Activated CD4-positive, CD25-positive, alpha-beta regulatory T cell treated with anti-CD3 and anti-CD28 coated beads, Interleukin-2, amount 50 U/mL, for 16 hours (primary cell): ENCODE data around the gene OBP2B.
"Not testable (repeated sequence)": the region's sequence is repeated elsewhere in the genome, so short reads cannot be mapped to it uniquely, and the experiment has no call there.

Experiments used
- DNase-seq: peaks from one replicate; pipeline ENCODE4 v3.0.0-alpha.2; 2020; ENCODE audit warnings: low read depth, low spot score

OBP2B gene

DNA sequence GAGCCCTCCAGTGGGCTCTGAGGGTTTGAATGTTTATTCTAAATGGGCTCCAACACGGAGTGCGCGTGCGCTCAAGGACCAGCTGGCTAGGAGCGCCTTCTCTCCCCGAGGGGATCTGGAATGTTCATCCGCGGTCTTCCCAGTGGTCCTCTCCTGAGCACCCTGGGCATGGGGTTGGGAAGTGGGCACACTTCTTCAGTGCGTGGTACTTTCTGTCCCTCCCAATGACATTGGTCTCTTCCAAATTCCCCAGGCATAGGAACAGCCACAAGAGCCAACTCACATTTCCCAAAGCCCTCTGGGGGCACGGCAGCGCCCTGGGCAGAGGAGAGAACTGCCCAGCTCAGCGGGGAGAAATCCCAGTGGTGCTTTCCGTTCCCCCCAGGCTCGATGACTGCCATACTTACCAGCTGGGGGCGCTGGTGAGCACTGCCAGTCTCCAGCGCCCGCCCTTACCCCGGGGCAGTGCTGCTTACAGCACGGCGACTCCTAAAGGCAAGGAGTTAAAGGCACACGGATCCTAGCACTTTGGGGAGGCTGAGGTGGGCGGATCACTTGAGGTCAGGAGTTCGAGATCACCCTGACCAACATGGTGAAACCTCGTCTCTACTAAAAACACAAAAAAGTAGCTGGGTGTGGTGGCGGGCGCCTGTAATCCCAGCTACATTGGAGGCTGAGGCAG lies 29.9 kb upstream of the OBP2B start:
- peak; percentile 28 for DNase-seq

DNA sequence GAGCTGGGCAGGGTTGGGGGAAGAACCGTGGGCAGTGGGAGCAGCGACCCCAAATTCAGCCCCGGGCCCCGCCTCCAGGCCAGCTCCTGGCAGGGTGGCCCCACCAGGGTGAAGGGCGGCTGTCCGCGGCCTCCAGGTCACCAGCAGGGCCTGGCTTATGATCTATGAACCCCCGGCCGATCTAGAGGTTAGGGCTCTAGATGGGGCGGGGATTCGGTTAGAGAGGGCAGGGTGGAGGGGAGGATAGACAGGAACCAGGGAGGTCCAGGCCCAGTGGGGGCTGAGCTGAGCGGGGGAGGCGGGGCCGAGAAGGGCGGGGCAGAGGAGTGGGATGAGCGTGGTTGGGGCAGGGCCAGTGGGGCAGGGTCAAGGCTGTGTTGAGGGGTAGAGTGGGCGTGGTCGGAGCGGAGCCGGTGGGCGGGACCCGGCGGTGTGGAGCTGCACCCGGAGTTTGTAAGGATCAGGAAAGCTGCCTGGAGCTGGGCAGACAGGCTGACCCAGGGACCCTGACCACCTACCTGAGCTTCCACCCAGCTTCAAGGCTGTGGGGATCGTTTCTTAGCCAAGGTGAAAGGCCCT lies 29.3 kb upstream of the OBP2B start:
- DNase-seq = no peak

DNA sequence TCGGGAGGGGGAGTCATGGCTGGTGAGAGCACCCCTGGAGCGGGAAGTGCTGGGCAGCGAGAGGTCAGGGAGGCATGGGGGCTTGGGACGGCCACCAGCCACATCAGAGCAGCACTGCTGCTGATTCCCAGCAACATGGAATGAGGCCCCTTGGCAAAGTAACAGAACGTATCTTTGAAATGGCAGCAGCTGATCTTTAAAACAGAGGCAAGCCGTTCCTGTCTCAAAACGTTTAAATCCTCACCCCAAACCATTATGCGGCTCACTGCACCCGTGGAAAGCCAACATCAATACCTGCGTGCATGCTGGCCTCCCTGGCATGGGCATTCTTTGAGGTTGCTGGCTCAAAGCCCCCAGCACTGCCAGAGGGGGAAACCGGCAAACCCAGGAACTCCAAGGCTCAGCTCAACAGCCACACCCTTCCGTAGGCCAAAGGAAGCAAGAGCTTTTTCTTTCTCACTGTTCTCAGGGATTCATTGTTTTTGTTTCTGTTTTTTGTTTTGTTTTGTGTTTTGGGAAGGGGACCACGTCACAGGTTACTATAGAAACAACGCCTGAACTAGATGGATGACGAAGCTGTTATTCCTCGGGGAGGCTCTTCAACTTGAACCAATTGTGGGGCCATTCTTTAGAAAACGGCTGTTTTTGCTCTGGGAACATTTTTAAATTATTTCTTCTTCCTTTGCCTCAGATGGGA lies 28.1 kb upstream of the OBP2B start:
- no peak for DNase-seq

DNA sequence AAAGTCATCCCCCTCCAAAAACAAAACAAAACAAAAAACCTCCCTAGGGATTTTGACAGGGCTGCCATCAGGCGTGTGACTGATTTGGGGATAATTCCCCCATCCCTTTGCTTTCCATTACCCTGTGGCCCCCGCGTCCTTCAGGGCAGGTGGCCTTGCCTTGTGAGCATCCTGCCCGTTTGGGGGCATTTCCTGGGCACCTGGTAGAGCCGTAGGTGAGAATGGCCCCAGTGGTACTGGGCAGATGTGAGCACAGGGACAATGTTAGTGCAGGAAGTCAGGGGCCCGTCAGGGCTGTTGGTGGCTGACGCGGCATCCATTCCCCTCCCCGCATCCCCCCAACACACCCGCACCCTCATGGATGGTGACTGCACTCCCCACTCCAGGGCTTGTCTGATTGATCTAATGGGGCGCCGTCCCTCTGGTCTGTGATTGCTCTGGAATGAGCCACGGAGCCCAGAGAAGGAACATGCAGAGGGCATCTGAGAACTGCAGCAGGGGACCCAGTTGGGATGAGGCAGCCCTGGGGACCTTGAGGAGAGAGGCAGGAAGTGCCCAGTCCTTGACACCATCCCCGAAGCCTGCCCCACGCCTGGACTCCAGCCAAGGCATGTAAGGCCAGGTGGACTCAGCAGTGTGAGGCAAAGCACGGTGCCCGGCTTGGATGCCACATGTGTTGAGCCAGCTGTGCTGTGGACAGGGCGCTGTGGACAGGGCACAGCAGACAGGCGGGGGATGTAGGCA lies 27.4 kb upstream of the OBP2B start:
- DNase-seq = not testable (repeated sequence)

DNA sequence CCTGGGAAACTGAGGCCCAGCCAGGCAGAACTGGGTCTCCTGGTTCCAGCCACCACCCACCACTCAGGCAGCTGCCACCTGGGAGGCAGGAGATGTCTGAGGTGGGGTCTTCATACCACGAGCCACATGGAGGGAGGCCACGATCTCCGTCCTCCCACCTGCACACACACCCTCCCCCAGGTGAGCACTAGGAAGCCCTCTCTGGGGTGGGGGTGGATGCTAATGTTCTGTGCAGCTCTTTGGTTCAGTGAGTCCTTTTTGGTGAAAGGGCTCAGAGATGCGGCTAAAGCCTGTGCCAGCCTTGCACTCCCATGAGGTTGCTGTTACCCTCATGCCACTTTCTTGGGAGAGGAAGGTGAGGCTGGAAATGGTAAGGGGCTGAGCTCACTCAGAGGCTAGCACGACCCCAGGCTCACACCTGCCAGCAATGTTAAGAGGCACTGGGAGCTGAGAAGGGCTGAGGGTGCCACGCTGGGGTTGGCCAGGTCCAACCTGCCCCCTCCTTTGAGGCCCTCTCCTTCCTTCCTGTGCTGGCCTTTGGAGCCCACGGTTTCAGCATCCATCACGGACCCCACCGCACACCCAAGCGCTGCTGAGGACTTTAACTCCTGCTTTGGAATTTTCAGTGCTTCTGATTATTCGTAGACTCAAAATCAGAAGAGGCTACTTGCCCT lies 26.6 kb upstream of the OBP2B start:
- DNase-seq = no peak

DNA sequence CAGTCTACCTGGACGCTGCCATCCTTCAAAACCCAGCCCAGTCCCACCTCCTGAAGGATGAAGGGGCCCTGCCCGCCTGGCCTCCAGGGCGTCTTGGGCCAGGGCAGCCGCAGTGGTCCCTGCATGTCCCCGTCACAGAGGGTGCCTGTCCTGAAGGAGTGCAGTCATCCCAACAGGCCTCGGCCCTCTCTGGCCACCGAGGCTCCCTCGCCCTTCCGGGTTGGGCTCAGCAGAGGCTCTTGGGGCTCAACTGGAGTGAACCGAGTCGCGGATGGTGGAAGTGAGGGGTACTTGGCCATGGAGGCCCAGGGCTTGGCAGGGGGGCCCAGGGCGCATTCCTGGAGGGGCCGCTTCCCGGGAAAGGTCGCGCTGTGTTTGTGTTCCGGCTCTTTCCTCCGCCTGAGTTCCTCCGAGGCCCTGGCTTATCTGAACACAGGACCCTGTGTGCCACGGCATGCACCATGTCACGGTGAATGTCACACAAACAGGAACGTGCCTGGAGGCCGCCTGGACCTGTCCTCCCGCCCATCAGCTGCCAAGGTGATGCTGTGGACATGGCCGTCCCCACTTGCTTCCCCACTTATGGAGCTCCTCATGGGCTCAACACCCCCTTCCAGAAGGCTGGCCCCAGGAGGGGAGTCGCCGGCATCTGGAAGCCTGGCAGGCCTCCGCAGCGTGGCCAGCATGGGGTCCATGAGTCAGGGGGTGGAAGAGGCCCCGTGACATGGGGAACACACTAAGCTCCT lies 25.7 kb upstream of the OBP2B start:
- no peak for DNase-seq

DNA sequence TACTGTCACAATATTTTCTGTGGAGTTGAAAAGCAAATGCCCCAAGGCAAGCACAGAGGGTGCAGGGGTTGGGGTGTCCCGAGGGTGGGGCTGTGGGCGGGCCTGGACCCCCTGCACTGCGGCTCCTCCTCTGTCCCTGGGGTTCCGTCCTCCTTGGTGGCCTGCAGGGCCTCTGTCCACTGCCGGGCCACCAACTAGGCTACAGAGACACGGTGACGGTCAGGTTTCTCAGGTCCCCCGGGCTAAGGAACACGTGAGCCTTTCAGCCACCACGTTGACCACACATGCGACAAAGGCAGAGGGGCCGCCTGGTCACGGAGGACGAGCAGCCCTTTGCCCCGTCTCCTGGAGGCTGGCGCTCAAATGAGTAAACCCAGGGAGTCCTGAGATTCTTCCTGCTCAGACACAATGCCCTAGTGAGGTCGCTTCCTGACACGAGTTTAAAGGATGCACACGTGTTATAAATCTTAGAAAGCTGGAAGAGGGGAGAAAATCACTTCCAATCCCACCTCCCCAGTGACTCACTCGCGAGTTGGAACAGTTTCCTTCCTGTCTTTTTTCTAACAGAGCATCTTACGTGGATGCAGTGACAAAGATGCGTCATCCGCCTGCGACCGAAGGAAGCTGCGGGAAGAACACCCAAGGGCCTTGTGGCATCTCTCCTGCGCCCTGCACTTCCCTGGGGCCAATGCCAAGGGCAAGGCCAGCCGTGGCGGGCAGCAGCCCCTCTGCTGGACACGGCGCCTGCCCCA lies 24.8 kb upstream of the OBP2B start:
- no peak for DNase-seq

DNA sequence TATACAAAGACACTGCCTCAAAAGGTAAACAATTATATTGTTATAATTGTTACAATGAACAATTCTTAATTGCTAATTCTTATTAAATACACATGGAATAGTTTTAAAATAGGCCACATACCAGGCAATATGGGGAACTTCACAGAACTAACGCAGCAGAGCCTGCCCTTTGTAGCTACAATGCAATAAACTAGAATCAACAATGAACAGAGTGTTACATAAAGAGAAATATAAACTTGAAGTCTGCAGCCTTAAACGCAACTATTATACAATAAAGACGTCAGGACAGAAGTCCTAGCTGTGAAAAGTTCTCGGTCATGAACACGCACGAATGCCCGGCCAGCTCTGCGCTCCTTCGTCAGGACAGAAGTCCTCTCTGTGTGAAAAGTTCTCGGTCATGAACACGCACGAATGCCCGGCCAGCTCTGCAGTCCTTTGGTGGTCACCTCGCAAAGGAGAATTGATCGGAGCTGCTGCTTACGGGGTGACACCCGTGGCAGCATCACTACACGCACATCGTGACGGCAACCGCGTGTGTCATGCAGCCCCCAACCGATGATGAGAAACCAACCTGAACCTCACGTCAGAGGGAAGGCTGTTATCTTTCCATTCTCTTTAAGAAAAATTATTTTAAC lies 23.0 kb upstream of the OBP2B start:
- not testable (repeated sequence) for DNase-seq

DNA sequence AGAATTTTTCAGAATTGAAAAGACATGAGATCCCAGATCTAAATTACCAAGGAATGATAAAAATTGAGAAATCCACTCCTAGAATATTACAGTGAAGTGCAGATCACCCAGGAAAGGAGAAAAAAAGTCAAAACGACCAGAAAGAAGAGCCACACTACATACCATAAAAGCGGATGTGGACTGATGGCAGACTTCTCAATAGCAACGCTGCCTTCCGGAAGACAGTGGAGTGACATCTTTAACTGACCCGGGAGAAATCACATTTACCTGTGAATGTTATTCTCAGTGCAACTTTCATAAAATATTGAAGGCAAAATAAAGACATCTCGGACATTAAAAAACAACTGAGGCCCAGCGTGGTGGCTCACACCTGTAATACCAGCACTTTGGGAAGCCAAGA lies 21.5 kb upstream of the OBP2B start:
- DNase-seq = not testable (repeated sequence)

DNA sequence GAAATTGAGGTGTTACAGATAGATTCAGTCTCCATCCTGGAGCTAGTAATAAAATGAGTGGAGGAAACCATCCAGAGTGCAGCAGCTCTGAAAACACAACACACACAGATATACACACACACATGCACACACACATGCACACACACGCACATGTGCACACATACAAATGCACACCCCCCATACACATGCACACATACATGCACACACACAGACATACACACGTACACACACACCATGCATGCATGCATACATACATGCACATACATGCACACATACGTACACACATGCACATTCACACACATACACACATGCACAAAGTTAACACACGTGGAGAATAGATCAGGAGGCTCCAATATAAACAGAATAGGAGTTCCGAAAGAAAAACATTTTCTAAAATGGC lies 21.0 kb upstream of the OBP2B start:
- no peak for DNase-seq

DNA sequence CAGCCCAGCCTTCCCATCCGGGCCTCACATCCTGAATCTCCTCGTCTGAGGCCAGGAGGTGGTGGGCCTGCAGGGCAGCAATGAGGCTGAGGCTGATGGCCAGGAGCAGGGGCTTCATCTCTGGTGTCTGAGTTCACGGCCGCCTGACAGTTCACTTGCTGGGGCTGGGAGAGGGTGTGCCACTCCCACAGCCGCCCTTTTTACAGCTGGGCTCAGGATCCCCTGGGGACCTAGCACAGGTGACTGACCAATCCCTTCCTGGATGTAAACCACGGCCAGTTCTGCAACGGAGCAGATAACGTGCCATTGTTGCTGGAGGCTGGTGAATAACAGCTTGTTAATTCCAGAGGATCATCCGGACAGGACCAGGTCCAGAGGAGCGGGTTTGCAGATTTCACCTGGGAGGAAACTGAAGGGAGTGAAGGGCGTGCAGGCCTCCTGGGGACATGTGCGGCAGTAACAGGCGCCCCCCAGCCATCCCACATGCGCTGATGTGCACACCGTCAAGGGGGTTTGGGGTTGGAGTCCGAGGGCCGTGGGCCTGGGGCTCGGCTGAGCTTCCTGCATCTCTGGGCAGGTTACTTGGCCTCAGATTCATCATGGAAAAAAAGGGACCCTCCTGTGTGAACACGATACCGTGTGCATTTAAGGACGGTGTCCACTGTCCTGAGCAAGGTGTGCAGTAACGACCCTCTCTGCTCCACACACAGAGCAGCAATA lies 19.6 kb upstream of the OBP2B start:
- not testable (repeated sequence) for DNase-seq

DNA sequence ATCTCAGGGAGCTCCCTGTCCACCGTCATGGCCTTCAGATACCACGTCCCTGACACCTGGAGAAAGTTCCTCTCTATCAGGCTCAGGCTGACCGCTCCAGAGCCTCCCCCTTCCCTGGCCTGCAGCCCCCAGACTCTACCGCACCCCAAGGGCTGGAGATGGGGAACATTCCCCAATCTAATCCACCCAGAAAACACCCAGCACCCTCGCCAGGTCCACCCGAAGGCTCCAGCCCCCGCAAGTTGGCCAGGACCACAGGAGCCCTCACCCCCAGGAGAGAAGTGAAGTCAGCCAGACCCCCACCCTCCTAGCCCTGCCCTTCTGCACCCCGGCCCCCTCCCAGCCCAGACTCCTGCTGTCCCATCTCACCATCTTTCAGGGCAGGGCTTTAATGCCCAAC lies 18.9 kb upstream of the OBP2B start:
- DNase-seq = not testable (repeated sequence)

DNA sequence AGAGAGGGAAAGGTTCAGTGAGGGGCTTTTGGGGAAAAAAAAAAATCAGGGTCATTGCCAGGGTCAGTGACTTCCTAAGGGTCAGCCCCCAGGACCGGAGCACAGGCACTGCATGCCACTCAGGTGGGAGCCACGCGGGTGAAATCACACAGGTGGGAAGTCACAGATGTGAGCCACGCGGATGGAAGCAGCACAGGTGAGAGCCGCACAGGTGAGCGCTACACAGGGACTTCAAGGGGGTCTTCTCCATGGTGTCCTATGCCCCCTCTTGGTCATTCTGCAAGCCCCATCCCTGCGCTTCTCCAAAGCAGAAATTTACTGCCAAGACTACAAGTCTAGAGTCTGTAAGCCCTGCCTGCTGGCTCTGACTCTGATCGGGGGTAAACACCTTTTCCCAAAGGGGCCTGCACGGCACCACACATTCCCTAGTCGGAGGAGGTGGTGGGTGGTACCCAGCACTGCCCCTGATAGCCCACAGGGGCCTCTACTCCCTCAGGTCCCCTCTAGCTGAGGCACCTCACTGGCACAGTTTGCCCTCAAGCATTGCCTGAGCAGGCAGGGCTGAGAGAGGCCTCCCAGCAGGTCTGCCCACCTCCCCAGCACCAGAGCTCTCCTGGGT lies 18.3 kb upstream of the OBP2B start:
- no peak for DNase-seq

DNA sequence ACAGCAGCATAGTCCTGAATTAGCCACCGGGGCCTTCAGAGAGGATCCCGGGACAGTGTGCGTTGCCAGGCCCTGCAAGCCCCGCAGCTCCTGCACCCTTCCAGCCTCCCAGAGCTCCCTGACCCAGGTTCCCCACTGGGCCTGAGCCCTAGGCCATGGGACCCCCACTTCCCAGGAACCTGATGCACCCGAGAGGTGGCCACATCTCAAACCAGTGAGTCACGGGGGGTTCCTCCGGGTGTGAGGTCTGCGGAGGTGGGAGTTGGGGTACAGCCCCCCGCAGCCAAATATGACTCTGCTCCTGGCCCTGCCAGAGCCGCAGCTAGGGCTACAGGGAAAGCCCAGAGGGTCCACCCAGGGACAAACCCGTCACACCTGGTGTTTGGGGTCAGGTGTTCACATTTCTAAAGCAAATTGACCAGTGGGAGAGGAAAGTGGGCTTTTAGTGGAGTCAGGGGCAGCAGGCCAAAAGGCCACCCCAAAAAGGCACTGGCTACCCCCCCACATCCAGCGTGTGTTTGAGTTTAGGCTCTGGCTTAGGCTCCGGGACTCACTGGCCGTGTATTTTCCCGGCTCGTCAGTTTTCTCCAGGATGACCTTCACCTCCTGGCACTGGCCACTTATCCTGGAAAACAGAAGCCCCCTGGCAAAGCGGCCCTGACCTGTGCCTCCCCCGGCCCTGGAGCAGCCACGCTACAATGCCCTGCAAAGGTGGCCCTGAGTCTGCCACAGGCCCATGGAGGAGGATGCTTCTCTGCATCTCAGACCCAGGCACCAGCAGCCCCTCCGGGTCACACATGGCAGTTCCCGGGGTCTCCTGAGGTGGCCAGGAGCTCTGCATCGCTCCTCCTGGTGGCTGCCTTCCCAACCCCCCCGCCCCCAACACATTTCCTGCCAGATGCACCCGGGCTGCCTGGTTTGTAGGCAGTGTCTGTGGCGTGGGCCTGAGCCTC lies 17.4 kb upstream of the OBP2B start:
- no peak for DNase-seq

DNA sequence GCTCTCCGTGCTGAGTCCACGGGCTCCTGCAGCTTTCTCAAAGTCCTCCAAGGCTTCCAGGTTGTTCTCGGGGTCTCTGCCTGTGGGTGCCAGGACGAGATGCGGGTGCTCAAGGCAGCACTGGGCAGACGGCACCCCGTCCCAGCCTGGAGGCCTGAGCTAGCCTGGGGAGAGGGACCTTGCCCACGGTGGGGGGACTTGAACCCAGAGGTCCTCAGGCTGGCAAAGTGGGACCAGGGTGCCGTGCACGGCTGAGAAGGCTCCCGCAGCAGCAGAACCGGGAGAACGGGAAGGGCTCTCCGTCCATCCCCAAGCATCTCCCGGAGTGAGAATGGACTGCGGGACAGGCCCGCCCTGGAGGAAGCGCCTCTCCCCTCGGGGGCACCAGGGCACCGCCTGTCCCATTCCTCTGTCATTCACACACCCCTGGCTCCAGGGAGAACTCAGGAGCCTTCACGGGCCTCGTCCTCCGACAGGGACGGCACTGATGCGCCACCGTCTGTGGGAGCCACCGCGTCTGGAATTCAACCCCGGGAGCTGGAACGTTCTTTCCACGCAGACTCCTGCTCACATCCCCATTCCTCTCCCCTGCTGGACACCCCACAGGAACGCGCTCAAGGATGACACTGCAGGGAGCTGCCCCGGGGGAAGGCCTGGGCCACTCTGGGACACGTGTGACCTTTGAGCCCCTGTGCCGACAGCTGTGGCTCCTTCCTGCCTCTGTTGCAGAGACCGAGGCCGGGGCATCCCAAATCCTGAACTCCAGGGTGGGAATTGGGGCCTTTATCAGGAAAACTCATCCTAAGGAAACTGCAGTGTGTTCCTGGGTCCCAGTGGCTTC lies 16.3 kb upstream of the OBP2B start:
- DNase-seq = no peak

DNA sequence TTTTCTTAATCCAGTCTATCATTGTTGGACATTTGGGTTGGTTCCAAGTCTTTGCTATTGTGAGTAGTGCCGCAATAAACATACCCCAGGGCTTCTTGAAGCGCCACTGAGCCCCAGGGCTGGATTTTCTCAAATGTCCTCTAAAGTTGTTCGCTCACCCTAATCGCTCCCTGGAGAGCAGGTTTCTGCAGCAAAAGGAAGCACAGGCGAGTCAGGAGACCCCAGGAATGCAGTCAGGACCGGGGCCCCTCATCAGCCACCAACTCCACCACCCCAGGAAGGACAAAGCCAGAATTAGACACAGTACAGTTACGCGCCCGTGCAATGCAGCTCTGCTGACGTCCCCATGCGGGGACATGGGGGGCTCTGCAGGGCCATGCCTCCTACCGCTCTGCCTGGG lies 15.7 kb upstream of the OBP2B start:
- no peak for DNase-seq
